Measurements from ENCODE around the gene WEE1. TPM values are rescaled to one million over a fixed set of nuclear protein-coding genes. Genes with fewer than 3 reads are reported as not detected.
"Not testable (repeated sequence)": the region's sequence is repeated elsewhere in the genome, so short reads cannot be mapped to it uniquely, and the experiment has no call there.

WEE1 gene
- total and polyA plus RNA-seq, 2 experiments from 2014 or later = 50.7 to 149 TPM

GRCh38 chr11:9601876-9602199 is 28.4 kb downstream of the WEE1 start:
- H3K36me3 Mint-ChIP-seq (ENCODE audit: low read depth) = no peaks in the 10 kb centered on the region; the same call in 2 of the 3 replicates

GRCh38 chr11:9603214-9603613 is 29.7 kb downstream of the WEE1 start:
- not testable (repeated sequence) for H3K36me3 Mint-ChIP-seq (ENCODE audit: low read depth); H3K4me3 Mint-ChIP-seq; H3K79me2 ChIP-seq (replicated peaks; ENCODE audit: insufficient read depth); H2AFZ ChIP-seq; H4K20me1 ChIP-seq (replicated peaks; ENCODE audit: insufficient read depth); H3F3A ChIP-seq (replicated peaks; ENCODE audit: low read depth); H3K4me2 ChIP-seq; ATAC-seq; H3K9me3 Mint-ChIP-seq; H3K9me2 ChIP-seq (ENCODE audit: insufficient read depth); H3K27me3 ChIP-seq (ENCODE audit: insufficient read depth); DNase-seq (ENCODE audit: low spot score); H3K27ac ChIP-seq (ENCODE audit: low read depth); H3K4me3 ChIP-seq; H3K27ac Mint-ChIP-seq; H3K36me3 ChIP-seq (ENCODE audit: insufficient read depth)
- H3K4me1 Mint-ChIP-seq = peaks cover 38% of the 10 kb centered on the region
- peaks cover 18% of the 10 kb centered on the region for H3K4me1 ChIP-seq (ENCODE audit: insufficient read depth)
- peaks cover 12% of the 10 kb centered on the region for H3K27me3 Mint-ChIP-seq (ENCODE audit: insufficient read depth, low read depth, poor library complexity)

More at GRCh38 chr11:9601876-9602199, 28.4 kb downstream of the WEE1 start:
- no peak for ATAC-seq
- no peaks in the 10 kb centered on the region for H3K79me2 ChIP-seq (replicated peaks; ENCODE audit: insufficient read depth)
- no peak overlapping the region for H3K4me3 ChIP-seq
- TF ChIP-seq EZH2 (IDR thresholded peaks at IDR 0.05; ENCODE audit: low read depth, unreplicated experiment) (no peak), NANOG (IDR thresholded peaks at IDR 0.05; ENCODE audit: borderline replicate concordance) (no peak), ZNF331 (CRISPR knock-in tag; IDR thresholded peaks at IDR 0.05; ENCODE audit: low read depth) (no peak), CREB1 (CRISPR knock-in tag; IDR thresholded peaks at IDR 0.05; ENCODE audit: low read depth) (no peak), EZH2phosphoT487 (IDR thresholded peaks at IDR 0.05; ENCODE audit: unreplicated experiment) (no peak), ZNF114 (CRISPR knock-in tag; IDR thresholded peaks at IDR 0.05) (no peak), REST (IDR thresholded peaks at IDR 0.05; ENCODE audit: unreplicated experiment) (no peak)
- TF ChIP-seq, protein P1, sequence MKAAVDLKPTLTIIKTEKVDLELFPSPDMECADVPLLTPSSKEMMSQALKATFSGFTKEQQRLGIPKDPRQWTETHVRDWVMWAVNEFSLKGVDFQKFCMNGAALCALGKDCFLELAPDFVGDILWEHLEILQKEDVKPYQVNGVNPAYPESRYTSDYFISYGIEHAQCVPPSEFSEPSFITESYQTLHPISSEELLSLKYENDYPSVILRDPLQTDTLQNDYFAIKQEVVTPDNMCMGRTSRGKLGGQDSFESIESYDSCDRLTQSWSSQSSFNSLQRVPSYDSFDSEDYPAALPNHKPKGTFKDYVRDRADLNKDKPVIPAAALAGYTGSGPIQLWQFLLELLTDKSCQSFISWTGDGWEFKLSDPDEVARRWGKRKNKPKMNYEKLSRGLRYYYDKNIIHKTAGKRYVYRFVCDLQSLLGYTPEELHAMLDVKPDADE (IDR thresholded peaks at IDR 0.05) = no peak
- H3K27me3 ChIP-seq (ENCODE audit: insufficient read depth) = no peaks in the 10 kb centered on the region
- no peaks in the 10 kb centered on the region for H3K36me3 ChIP-seq (ENCODE audit: insufficient read depth)
- H3K9me3 Mint-ChIP-seq = no peaks in the 10 kb centered on the region; the same call in 2 of the 3 replicates
- peaks cover 13% of the 10 kb centered on the region for H3K4me1 ChIP-seq (ENCODE audit: insufficient read depth)
- peaks cover 27% of the 10 kb centered on the region for H3K4me1 Mint-ChIP-seq
- H3K27ac Mint-ChIP-seq = peak overlapping the region; percentile 43
- peaks cover 12% of the 10 kb centered on the region for H3K27me3 Mint-ChIP-seq (ENCODE audit: insufficient read depth, low read depth, poor library complexity)
- no peak overlapping the region for H3K4me3 Mint-ChIP-seq
- no peak for DNase-seq (ENCODE audit: low spot score)
- no peak overlapping the region for H3K4me2 ChIP-seq
- H3F3A ChIP-seq (replicated peaks; ENCODE audit: low read depth) = peaks cover 9% of the 10 kb centered on the region; the same call in 1 of the 2 replicates
- H2AFZ ChIP-seq = peak overlapping the region; percentile 76; the same call in 1 of the 2 replicates
- no peaks in the 10 kb centered on the region for H3K9me2 ChIP-seq (ENCODE audit: insufficient read depth)
- peak overlapping the region; percentile 69; the same call in 1 of the 2 replicates for H3K27ac ChIP-seq (ENCODE audit: low read depth)
- no peaks in the 10 kb centered on the region for H4K20me1 ChIP-seq (replicated peaks; ENCODE audit: insufficient read depth)
